Hypothalamus (tissue), 51 donors: ENCODE measurements around the gene RAB6A.
"Not testable (repeated sequence)": the region's sequence is repeated elsewhere in the genome, so short reads cannot be mapped to it uniquely, and the experiment has no call there.

Experiments used
- DNase-seq, 51 donors: peaks; one replicate each; lab custom pipeline; 2025; lab: John Stamatoyannopoulos, UW

The RAB6A gene

DNA sequence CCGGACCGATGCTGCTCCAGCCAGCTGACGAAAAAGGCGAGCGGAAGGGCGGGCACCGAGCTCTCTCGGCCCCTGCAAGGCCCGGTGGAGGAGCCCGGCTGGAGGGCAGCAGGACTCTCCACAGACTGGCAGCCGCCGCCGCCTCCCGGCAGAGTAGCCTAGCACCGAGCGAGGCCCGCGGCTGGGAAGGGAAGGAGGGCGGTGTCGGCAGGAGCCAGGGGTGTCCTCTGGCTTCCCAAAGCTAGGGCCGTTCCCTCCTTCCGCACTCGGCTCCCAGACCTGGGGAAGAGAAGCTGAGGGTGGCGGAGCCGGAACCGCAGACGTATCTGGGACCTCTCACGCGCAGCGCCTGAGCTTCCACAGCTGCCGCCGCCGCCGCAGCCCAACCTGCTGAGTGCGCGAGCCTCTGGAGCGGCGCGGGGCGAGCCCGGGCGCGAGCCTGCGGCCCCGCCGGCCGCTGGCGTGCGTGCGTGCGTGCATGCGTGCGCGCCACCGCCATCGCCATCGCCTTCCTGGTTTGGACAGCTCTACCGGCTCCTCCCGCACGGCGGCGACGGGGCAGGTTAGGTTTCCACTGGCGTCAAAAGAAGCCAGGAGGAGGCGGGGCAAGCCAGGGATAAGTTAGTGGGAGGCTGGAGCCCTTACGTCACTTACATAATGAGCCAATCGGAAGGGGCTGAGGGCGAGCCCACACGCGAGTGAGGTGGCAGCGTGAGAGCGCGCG, at the start of gene RAB6A:
TSS of gene RAB6A (minus strand) at position 396 of the 724 bp plus-strand sequence. CDS start 439 bp downstream, outside the sequence.
- DNase-seq: peak; percentile 84 to 100 (median 99)

DNA sequence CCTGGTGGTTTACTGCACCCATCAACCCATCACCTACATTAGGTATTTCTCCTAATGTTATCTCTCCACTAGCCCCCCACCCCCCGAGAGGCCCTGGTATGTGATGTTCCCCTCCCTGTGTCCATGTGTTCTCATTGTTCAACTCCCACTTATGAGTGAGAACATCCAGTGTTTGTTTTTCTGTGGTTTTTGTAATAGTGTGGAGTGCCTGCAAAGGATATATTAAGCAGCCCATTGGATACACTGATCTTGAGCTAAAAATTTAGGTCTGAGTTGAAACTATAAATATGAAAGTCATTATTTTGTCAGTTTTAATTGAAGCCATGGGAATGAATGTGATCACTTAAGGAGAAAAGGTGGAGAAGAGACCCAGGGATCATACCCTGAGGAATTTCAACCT, 49.8 kb upstream of the RAB6A start:
- no peak for DNase-seq

DNA sequence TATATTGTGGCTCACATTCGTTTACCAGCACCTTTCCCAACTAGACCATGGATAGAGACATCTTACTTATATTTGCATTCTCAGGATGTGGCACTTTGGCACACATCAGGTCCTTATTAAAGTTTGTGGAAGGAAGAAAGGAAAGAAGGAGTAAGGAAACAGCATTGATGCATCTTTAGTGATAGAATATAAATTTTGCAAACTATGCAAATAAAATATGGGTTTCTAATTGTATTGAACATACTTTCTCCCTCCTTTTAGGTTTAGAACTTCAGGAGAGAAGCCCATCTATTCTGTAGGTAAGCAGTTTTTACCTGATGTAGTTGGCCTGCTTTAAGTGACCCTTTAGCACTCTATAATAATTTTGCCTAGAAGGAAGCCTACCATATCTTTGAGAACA, 47.2 kb upstream of the RAB6A start:
- no peak for DNase-seq

DNA sequence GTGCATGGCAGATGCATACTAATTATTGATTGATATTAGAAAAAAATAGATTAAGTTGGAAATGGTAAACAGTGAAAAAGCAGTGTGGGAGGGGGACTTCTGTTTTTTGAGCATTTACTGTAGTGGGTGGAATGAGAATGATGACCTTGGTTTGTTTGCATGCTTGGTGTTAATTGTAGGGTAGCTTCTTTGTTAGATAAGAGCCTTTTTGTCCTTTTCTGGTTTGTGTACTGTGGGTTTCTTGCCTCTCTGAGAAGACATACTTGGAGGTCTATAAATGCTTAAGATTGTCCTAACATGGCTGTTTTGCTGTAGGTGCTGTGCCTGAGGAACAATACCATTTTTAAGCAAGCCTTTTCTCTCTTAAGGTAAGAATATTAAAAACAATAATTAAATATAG, 43.8 kb upstream of the RAB6A start:
- no peak for DNase-seq

DNA sequence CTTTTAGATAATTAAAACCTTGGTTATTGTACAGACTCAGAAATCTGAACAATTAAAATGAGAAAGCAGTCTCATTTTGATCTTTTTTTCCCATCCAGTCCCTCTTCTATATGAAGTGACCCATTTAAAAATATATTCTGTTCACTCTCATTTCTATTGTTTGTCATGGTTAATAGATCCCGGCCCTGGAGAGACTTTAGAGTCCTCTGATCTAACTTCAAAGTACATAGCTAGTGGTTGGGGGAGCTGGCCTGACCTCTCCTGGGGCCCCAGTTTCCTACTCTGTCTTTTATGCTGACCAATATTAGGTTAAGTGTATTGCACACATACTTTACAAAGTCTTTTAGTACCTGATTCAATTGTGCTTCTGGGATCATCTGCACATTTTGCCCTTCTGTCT, 40.3 kb upstream of the RAB6A start:
- DNase-seq: no peak

DNA sequence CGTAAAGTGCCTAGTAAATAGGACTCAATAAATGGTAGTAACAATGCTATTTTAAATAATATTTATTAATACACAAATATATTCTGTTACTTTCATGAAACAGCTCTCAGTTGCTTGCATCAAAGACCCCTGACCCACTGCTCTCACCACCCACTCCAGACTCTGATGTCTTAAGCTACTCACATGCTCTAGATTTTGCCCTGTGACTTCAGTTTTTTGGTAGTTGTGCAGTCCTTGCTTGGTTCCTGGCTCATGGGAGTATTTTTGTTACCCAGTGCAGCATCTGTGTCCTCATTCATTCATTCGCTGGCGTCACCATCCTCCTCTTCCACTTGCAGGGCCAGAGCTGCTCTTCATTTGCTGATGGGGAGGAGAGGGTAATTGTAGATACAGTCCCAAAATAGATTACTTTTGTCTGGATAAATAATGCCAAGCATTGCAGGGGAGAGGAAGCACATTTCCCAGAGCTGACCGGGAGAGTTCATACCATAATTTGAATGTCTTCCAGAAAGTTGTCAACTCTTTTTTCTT, 39.5 kb upstream of the RAB6A start:
- DNase-seq: no peak

DNA sequence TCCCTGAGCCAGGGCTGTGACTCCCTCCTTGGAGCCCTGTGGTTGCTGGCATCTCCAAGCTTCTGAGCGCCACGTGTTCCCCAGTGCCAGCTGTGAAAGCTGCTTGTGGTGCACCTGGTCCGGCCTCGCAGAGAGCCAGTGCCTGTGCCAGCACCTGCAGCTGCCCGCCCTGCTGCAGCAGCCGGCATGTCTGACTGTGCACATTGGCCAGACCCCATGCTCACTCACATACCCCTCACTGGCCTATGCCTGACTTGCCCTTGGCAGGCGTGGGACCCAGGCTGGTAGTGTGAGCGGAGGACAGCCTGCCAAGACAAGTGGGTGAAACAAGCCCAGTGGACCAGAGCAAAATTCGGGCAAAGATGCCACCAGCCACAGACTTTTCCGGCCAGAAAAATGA, 36.6 kb upstream of the RAB6A start:
- peak in 42 of 51 donors; percentile 5 to 77 (median 41) for DNase-seq

DNA sequence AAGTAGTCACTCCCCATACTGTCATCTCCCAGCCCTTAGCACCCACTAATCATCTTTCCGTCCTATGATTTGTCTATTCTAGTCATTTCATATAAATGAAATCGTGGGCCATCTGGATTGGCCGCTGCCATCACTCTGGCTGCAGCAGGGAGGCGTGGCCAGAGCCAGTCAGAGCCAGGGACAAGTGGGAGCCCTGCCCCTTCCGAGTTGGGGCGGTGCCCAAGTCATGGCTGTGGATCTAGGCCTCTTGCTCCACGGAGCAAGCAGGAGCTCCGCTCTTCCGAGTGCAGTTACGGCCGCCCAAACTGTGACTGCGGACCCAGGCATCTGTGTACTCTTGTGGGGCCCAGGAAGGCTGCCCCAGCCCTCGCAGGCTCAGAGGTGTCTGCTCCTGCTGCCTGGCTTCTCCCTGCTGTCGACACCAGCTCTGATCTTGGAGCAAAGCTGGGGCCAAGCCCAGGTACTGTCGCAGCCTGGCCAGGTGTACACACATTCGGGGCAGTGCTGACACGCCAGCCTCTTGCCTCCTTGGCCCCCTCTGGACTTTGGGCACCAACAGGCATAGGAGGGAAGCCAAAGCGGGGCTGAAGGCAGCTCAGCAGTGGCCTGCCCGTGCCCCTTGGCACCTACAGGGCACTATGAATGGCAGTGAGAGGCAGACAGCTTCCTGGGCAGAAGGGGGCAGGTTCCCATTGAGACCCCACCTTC, 35.2 kb upstream of the RAB6A start:
- DNase-seq: peak in 43 of 51 donors; percentile 1 to 88 (median 62)

DNA sequence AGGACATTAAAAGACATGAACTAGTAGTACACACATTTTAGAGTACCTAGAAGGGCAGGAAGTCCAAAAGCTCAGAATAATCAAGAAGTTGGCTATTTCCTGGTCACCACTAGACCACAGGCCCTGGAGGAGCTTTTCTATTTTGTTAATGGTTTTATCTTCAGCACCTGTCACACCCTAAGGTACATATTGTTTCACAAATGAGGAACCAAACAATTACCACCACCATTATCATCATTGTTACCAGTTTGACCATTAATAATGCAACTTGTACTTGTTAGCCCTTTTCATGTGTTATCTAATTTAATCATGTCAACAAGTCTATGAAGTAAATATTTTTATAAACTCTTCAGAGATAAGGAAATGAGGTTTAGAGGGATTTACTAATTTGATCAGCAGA, 31.7 kb upstream of the RAB6A start:
- no peak for DNase-seq

DNA sequence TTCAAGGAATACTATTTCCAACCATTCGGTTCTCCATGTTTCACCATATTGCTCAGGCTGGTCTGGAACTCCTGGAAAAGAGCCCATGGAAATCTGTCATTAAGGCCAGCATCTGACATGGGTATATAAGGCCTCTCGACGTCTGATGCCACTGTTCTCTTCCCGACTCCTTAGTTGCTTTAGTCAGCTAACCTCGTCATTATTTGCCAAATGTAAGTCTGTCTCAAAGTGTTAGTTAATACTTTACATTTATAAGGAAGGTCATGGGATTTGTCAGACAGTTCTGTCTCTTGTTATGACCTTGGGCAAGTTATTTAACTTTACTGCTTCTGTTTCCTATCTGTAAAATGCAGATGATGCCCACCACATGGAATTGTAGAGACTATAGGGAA, 28.4 kb upstream of the RAB6A start:
- DNase-seq: peak in 1 of 51 donors; percentile 8

DNA sequence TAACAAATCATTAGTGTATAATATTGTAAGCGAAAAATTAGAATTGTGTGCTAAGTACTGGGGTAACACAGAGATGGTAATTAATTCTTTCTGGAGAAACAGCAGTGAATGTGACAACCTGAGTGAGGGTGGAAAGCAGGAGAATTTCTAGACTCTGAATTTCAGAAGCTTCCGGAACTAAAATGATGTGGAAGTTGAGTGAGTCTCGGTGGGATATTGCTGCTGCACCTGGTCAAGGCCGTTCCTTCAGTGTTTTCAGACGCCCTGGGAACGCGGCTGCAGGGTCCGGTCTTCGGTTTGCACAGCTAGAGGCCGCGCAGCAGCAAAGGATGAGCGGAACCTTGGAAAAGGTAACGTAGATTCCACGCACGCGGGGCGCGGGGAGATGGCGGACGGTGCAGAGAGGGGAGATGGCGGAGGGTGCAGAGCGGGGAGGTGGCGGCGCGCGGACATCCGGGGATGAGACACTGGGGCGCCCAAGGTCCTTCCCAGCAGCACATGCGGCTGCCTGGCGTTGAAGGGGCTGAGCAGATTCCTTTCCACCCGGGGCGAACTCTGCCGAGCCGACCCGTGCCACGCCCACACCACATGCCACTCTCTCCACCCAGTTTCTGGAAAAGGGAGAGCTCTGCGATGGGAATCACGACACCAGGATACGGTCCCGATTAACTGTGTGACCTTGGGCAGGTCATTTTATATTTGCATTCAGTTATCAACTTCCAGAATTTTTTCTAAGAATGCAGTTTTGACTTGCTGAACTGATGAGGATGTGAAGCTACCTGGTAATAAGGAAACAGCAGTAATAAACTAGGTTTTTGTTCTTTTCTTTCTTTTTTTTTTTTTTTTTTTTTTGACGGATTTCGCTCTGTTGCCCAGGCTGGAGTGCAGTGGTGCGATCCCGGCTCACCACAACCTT, 27.0 kb upstream of the RAB6A start, which contains the start of gene MRPL48:
TSS of gene MRPL48 (plus strand) at position 232 of the 916 bp plus-strand sequence. CDS start at position 330, 98 bp downstream.
- peak; percentile 46 to 98 (median 78) for DNase-seq

DNA sequence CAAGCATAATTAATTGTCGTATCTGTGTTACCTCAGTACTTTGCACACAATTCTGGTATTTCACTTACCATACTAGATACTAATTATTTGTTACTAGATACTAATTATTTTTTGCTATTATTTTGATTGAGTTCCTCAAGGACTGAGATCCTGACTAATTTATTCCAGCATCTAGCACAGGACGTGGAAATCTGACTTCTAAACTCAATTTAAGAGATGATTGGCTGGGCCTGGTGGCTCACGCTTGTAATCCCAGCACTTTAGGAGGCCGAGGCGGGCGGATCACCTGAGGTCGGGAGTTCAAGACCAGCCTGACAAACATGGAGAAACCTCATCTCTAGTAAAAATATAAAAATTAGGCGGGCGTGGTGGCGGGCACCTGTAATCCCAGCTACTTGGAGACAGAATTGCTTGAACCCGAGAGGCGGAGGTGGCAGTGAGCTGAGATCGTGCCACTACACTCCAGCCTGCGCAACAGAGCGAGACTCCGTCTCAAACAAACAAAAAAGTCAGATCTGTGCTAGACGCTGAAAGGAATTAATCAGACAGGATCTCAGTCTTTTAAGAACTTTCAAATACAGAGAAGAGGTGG, 26.3 kb upstream of the RAB6A start:
- DNase-seq: peak in 2 of 51 donors; percentile 5 to 20

DNA sequence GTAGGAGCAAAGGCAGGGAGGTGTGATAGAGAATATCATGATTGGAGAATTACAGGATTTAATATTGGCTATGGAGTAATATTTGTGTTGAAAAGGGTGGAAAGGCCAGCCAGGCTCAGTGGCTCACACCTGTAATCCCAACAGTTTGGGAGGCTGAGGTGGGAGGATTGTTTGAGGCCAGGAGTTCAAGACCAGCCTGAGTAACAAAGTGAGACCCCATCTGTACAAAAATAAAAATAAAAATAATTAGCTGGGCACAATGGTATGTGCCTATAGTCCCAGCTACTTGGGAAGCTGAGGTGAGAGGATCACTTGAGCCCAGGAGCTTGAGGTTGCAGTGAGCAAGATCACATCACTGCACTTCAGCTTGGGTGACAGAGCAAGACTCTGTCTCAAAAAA, 24.6 kb upstream of the RAB6A start:
- DNase-seq: not testable (repeated sequence)

DNA sequence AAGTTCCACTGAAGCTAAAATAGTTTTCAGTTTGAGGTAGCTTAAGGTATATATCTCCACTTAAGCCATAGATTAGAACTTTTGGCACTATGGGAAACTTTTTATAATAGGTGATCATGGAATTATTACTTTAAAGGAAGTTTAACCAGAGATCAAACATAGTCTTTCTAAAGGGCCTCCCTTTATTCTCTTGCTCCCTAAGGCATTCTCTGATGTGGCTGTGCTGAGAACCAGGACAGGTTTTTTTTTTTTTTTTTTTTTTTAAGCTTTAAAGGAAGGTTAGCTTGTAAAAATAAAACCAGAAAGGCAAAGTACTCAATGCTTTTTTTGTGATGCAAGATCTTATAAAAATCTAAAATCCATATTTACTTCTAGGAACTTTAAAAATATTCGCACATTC, 23.9 kb upstream of the RAB6A start:
- DNase-seq: no peak

DNA sequence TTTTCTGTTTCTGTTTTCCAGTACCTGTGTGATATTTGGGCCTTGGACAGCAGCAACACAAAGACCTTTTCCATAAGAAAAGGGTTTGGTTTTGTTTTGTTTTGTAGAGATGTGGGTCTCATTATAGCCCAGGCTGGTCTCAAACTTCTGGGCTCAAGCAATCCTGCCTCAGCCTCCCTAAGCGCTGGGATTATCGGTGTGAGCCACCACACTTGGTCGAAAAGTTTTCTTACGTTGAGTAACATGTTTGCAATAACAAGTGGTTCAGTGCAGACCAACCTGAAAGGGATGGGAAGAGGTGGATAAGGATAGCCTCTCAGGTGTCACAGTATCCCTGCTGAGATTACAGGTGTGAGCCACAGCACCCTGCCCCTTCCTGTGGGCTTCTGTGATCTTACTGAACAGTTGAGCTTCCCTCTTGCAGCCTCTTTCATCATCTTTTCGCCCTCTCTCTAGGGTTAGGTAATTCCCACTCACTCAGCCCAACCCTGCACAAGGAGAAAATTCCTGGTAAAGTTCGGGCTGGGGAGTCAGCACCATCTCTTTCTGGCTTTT, 23.3 kb upstream of the RAB6A start:
- no peak for DNase-seq

DNA sequence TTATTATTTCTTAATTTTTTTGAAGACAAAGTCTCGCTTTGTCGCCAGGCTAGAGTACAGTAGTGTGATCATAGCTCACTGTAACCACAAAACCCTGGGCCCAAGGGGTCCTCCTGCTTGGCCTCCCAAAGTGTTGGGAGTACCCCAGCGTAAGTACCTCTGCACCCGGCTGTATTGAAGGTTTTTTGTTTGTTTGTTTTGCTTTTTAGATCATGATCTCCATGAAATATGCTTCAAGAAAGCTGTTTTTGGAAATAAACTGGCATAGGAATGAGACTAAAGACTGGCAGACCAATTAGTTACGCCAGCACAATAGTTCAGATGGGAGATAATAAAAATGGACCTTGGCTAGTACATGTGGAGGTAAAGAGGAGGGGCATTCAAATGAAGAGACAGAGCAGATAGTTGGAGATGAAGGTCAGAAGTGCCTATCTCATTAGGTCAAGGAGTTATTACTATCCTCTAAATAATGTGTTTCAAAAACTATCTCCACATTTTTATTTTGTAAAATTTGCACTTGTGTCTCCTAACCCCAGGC, 22.7 kb upstream of the RAB6A start:
- no peak for DNase-seq

DNA sequence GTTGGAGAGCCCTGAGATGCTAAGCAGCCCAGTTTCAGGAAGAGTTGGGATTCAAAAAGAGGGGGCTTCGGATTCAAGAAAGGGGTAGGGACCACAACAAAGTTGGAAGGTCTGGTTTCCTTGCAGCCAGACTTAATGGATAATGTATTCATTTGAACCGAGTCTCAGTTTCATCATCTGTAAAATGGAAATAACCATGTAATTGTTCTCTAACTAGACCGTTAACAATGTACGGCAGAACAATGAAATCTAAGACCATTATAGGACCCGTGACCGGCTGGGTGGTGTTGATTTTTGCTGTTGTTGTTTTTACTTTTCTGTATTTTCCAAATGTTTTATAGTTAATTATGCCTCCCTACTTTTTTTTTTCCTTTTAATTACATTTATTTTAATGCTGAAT, 20.4 kb upstream of the RAB6A start:
- DNase-seq: no peak

DNA sequence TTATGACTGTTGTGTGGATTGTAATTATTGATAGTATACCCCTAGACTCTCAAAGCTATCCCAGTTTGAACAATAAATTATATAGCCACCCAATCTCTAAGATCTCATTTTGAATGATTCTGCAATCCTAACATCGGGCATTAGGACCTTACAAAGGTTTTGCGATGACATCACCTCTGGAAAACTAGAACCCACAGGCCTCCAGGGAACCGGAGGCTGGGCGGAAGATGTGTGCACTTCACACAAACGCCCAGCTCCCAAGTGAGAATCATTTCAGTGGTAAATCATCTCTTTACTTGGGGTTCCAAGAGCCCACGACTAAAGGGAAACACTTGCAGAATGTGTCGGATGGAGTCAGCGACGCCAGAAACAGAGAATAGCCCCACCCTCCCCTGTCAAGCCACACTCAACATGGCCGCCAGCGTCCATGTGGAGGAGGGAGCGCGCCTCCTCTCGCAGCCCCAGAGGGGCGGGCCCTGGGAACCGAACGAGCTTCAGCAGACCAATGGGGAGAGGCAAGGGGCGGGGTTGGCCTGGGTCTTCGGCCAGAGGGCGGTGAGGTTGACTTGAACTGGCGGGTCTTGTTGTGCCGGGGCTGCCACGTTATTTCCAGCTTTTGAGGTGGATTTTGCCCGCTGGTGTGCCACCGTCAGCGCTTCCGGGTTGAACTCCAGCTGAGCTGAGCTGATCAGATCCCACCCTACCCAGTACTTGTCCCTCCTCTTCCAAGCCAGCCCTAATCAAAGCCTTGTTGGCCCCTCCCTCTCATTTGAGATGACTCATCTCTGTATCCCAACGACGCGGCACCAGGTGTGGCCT, 18.4 kb upstream of the RAB6A start:
- DNase-seq: peak; percentile 49 to 99 (median 98)

DNA sequence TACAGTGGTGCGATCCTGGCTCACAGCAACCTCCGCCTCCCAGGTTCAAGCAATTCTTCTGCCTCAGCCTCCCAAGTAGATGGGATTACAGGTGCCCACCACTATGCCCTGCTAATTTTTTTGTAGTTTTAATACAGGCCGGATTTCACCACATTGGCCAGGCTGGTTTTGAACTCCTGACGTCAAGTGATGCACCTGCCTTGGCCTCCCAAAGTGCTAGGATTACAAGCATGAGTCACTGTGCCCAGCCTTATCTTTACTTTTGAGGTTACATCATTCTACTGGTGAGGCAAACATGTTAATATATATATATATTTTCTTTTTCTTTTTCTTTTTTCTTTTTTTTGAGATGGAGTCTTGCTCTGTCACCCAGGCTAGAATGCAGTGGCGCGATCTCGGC, 9.9 kb upstream of the RAB6A start:
- not testable (repeated sequence) for DNase-seq
